Measurements from ENCODE around the gene PPP2R3B. TPM values are rescaled to one million over a fixed set of nuclear protein-coding genes. Genes with fewer than 3 reads are reported as not detected.

The PPP2R3B gene
- polyA plus RNA-seq, 1 donor from 2014 or later: 41.7 TPM

DNA sequence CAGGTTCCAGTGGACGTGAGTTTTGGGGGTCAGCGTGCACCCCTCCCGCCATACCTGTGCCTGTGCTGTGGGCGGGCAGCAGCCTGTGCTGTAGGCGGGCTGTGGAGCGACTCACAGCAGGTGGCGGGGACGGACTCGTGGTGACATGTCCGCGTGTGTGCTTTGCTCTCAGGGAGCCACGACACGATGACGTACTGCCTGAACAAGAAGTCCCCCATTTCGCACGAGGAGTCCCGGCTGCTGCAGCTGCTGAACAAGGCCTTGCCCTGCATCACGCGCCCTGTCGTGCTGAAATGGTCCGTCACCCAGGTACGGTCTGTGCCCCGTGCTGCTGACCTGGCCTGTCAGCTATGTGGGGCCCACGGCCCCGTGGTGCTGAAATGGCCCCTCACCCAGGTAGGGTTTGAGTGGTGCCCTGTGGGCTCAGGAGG lies 98.1 kb downstream of the PPP2R3B start:
- H3K36me3 ChIP-seq (ENCODE audit: insufficient read depth, low read length): peaks cover 11% of the 10 kb centered on the region
- TF ChIP-seq EP300 (conservative IDR thresholded peaks at IDR 0.05; ENCODE audit: poor library complexity, severe bottlenecking): no peak
- no peak for TF ChIP-seq TAF1 (IDR thresholded peaks at IDR 0.05; ENCODE audit: low read depth)
- no peak for TF ChIP-seq EZH2 (IDR thresholded peaks at IDR 0.05; ENCODE audit: borderline replicate concordance, insufficient read depth, low read length, poor library complexity, severe bottlenecking)
- TF ChIP-seq, protein P1, sequence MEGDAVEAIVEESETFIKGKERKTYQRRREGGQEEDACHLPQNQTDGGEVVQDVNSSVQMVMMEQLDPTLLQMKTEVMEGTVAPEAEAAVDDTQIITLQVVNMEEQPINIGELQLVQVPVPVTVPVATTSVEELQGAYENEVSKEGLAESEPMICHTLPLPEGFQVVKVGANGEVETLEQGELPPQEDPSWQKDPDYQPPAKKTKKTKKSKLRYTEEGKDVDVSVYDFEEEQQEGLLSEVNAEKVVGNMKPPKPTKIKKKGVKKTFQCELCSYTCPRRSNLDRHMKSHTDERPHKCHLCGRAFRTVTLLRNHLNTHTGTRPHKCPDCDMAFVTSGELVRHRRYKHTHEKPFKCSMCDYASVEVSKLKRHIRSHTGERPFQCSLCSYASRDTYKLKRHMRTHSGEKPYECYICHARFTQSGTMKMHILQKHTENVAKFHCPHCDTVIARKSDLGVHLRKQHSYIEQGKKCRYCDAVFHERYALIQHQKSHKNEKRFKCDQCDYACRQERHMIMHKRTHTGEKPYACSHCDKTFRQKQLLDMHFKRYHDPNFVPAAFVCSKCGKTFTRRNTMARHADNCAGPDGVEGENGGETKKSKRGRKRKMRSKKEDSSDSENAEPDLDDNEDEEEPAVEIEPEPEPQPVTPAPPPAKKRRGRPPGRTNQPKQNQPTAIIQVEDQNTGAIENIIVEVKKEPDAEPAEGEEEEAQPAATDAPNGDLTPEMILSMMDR (IDR thresholded peaks at IDR 0.05; ENCODE audit: poor library complexity, severe bottlenecking): no peak
- TF ChIP-seq MXI1 (conservative IDR thresholded peaks at IDR 0.05; ENCODE audit: poor library complexity, severe bottlenecking): no peak
- TF ChIP-seq SMC3 (conservative IDR thresholded peaks at IDR 0.05; ENCODE audit: poor library complexity): no peak
- TF ChIP-seq RAD21 (conservative IDR thresholded peaks at IDR 0.05): no peak
- TF ChIP-seq, protein P2, sequence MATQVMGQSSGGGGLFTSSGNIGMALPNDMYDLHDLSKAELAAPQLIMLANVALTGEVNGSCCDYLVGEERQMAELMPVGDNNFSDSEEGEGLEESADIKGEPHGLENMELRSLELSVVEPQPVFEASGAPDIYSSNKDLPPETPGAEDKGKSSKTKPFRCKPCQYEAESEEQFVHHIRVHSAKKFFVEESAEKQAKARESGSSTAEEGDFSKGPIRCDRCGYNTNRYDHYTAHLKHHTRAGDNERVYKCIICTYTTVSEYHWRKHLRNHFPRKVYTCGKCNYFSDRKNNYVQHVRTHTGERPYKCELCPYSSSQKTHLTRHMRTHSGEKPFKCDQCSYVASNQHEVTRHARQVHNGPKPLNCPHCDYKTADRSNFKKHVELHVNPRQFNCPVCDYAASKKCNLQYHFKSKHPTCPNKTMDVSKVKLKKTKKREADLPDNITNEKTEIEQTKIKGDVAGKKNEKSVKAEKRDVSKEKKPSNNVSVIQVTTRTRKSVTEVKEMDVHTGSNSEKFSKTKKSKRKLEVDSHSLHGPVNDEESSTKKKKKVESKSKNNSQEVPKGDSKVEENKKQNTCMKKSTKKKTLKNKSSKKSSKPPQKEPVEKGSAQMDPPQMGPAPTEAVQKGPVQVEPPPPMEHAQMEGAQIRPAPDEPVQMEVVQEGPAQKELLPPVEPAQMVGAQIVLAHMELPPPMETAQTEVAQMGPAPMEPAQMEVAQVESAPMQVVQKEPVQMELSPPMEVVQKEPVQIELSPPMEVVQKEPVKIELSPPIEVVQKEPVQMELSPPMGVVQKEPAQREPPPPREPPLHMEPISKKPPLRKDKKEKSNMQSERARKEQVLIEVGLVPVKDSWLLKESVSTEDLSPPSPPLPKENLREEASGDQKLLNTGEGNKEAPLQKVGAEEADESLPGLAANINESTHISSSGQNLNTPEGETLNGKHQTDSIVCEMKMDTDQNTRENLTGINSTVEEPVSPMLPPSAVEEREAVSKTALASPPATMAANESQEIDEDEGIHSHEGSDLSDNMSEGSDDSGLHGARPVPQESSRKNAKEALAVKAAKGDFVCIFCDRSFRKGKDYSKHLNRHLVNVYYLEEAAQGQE (IDR thresholded peaks at IDR 0.05; ENCODE audit: borderline replicate concordance): no peak
- no peak for TF ChIP-seq POLR2AphosphoS5 (IDR thresholded peaks at IDR 0.05)

DNA sequence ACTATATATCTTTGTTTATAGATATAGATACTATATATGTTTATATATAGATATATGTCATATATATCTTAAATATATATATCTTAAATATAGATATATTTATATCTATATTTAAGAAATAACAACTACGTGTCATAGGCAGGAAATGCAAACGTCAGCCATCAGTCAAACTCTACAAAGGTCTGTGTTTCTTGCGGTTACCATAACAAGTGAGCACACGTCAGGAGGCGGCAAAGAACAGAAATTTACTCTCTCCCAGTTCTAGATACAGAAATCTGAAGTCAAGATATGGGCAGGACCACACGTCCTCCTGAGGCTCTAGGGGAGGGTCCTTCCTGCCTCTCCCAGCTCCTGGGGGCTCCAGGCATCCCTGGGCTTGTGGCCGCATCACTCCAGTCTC lies 99.0 kb downstream of the PPP2R3B start:
- H3K27me3 ChIP-seq (ENCODE audit: insufficient read depth, low read depth, low read length): no peaks in the 10 kb centered on the region
- H4K20me1 ChIP-seq (ENCODE audit: insufficient read depth): no peaks in the 10 kb centered on the region
- H3K9me3 ChIP-seq (ENCODE audit: low read length): no peaks in the 10 kb centered on the region
- no peak overlapping the region for H3K4me3 ChIP-seq (ENCODE audit: low read length)
- H3K36me3 ChIP-seq (ENCODE audit: insufficient read depth, low read length): peaks cover 9% of the 10 kb centered on the region
- no peak overlapping the region for H3K9ac ChIP-seq (ENCODE audit: low read length)
- no peak overlapping the region for H3K4me2 ChIP-seq (ENCODE audit: low read length)
- TF ChIP-seq TAF1 (IDR thresholded peaks at IDR 0.05; ENCODE audit: low read depth) (no peak), MXI1 (conservative IDR thresholded peaks at IDR 0.05; ENCODE audit: poor library complexity, severe bottlenecking) (no peak), EZH2 (IDR thresholded peaks at IDR 0.05; ENCODE audit: borderline replicate concordance, insufficient read depth, low read length, poor library complexity, severe bottlenecking) (no peak), RAD21 (conservative IDR thresholded peaks at IDR 0.05) (no peak), EP300 (conservative IDR thresholded peaks at IDR 0.05; ENCODE audit: poor library complexity, severe bottlenecking) (no peak), SMC3 (conservative IDR thresholded peaks at IDR 0.05; ENCODE audit: poor library complexity) (no peak), POLR2AphosphoS5 (IDR thresholded peaks at IDR 0.05) (no peak)
- TF ChIP-seq, protein P1 (IDR thresholded peaks at IDR 0.05; ENCODE audit: poor library complexity, severe bottlenecking): no peak
- TF ChIP-seq, protein P2 (IDR thresholded peaks at IDR 0.05; ENCODE audit: borderline replicate concordance): no peak
- no peaks in the 10 kb centered on the region for H3K79me2 ChIP-seq (replicated peaks; ENCODE audit: insufficient read depth, low read length)
- H3K9me2 ChIP-seq (ENCODE audit: insufficient read depth, low read length): no peaks in the 10 kb centered on the region
- no peak overlapping the region for H3K27ac ChIP-seq (ENCODE audit: low read length)
- H2AFZ ChIP-seq (ENCODE audit: low read depth, low read length): no peak overlapping the region
- H3F3A ChIP-seq (ENCODE audit: insufficient read depth, low read length, poor library complexity, severe bottlenecking): no peaks in the 10 kb centered on the region

More for the DNA sequence above, 98.1 kb downstream of the PPP2R3B start:
- Histone ChIP-seq H3K9me3 (ENCODE audit: low read length) (peaks cover 7% of the 10 kb centered on the region), H3F3A (ENCODE audit: insufficient read depth, low read length, poor library complexity, severe bottlenecking) (no peaks in the 10 kb centered on the region), H3K27me3 (ENCODE audit: insufficient read depth, low read depth, low read length) (no peaks in the 10 kb centered on the region), H4K20me1 (ENCODE audit: insufficient read depth) (no peaks in the 10 kb centered on the region), H3K79me2 (replicated peaks; ENCODE audit: insufficient read depth, low read length) (no peaks in the 10 kb centered on the region), H3K9me2 (ENCODE audit: insufficient read depth, low read length) (no peaks in the 10 kb centered on the region), H3K27ac (ENCODE audit: low read length) (no peak overlapping the region), H3K4me2 (ENCODE audit: low read length) (no peak overlapping the region), H3K9ac (ENCODE audit: low read length) (no peak overlapping the region), H3K4me3 (ENCODE audit: low read length) (no peak overlapping the region), H2AFZ (ENCODE audit: low read depth, low read length) (no peak overlapping the region)

All from neural cell (in vitro differentiated cells).